ENCODE results near the gene VEPH1. TPM values are rescaled to one million over a fixed set of nuclear protein-coding genes. Genes with fewer than 3 reads are reported as not detected.

The VEPH1 gene
- polyA plus RNA-seq, 1 of the 3 experiments (the other 2 are of a cell fraction), result 6.0 TPM

- H3K79me2 ChIP-seq (ENCODE audit: insufficient read depth), result peaks cover 56% of the 10 kb centered on the region
- 93% methylated on average over 2 of the region's 2 CpGs for WGBS (ENCODE audit: low lambda C conversion rate)
- peaks cover 6 to 42% of the 10 kb centered on the region in 2 experiments; a peak in 3 of 4 replicates for H3K4me1 ChIP-seq (ENCODE audit: control insufficient read depth in 1 of 2, insufficient read depth in 2 of 2, low read depth in 1 of 2, low read length in 1 of 2)
These were observed 26.5 kb upstream of the VEPH1 start for GRCh38 chr3:157529751-157530150.

GRCh38 chr3:157529085-157529484 lies 25.9 kb upstream of the VEPH1 start:
- Histone ChIP-seq H3K36me3 (replicated peaks in 1 of 2; ENCODE audit: control insufficient read depth in 1 of 2, insufficient read depth in 2 of 2, low read length in 1 of 2) (peaks cover 0 to 7% of the 10 kb centered on the region in 2 experiments), H3K9me3 (no peaks in the 10 kb centered on the region), H3K79me2 (ENCODE audit: insufficient read depth) (peaks cover 56% of the 10 kb centered on the region), H4K20me1 (ENCODE audit: insufficient read depth) (no peaks in the 10 kb centered on the region), H3K27ac (ENCODE audit: low read depth in 2 of 2, low read length in 1 of 2) (no peak overlapping the region), H2AFZ (ENCODE audit: low read depth) (no peak overlapping the region), H3K27me3 (ENCODE audit: insufficient read depth) (no peaks in the 10 kb centered on the region), H3K4me1 (ENCODE audit: control insufficient read depth in 1 of 2, insufficient read depth in 2 of 2, low read depth in 1 of 2, low read length in 1 of 2) (peaks cover 6 to 42% of the 10 kb centered on the region in 2 experiments; a peak in 3 of 4 replicates), H3K4me3 (ENCODE audit: low read depth in 2 of 2, low read length in 1 of 2) (no peak overlapping the region), H3K4me2 (no peak overlapping the region), H3K9ac (no peak overlapping the region), H3K9me2 (no peaks in the 10 kb centered on the region), H3F3A (replicated peaks; ENCODE audit: insufficient read depth) (peaks cover 46% of the 10 kb centered on the region)
- CTCF ChIA-PET, result interaction anchor here (1.0 to 2.1 kb wide), 4 partner anchors 13 to 1115 kb away, joined by 3 to 11 read pairs (median 7); partner anchors contain the start of gene GFM1
- no peak for DNase-seq
- 91% methylated on average over 2 of the region's 2 CpGs for WGBS (ENCODE audit: low lambda C conversion rate)
- TF ChIP-seq TCF12 (IDR thresholded peaks at IDR 0.05) (no peak), IRF3 (IDR thresholded peaks at IDR 0.05; ENCODE audit: low read depth, low read length) (no peak), GABPA (IDR thresholded peaks at IDR 0.05; ENCODE audit: low read depth) (no peak), EZH2phosphoT487 (IDR thresholded peaks at IDR 0.05; ENCODE audit: borderline replicate concordance, low read depth) (no peak), RAD21 (IDR thresholded peaks at IDR 0.05; ENCODE audit: low read length) (no peak), FOXJ3 (CRISPR knock-in tag; IDR thresholded peaks at IDR 0.05) (no peak), JUND (IDR thresholded peaks at IDR 0.05) (no peak), SMC3 (IDR thresholded peaks at IDR 0.05; ENCODE audit: low read depth, low read length) (no peak), GATA2 (CRISPR knock-in tag; IDR thresholded peaks at IDR 0.05) (no peak), CTCF (IDR thresholded peaks at IDR 0.05) (no peak), YY1 (IDR thresholded peaks at IDR 0.05; ENCODE audit: low read depth) (no peak), RCOR1 (IDR thresholded peaks at IDR 0.05; ENCODE audit: low read length) (no peak), USF1 (IDR thresholded peaks at IDR 0.05; ENCODE audit: borderline replicate concordance, low read depth) (no peak), MAX (IDR thresholded peaks at IDR 0.05; ENCODE audit: low read depth) (no peak), RXRA (IDR thresholded peaks at IDR 0.05; ENCODE audit: borderline replicate concordance, low read depth) (no peak), TAF1 (IDR thresholded peaks at IDR 0.05; ENCODE audit: borderline replicate concordance, low read depth, low read length) (no peak)
- POLR2A ChIA-PET, result no interaction called here

More at GRCh38 chr3:157529751-157530150, 26.5 kb upstream of the VEPH1 start:
- no peak for DNase-seq
- H3K9me2 ChIP-seq, result no peaks in the 10 kb centered on the region
- H3K27ac ChIP-seq (ENCODE audit: low read depth in 2 of 2, low read length in 1 of 2), result peak overlapping the region in 1 of 2 experiments; percentile 83; a peak in 1 of 4 replicates
- ChIA-PET POLR2A (no interaction called here), CTCF (interaction anchor here (1.5 to 7.4 kb wide), 2 partner anchors 44 to 1115 kb away, joined by 5 to 113 read pairs; partner anchors contain the start of gene GFM1)
- H3K9ac ChIP-seq, result no peak overlapping the region
- H3K4me3 ChIP-seq (ENCODE audit: low read depth in 2 of 2, low read length in 1 of 2), result no peak overlapping the region
- TF ChIP-seq MXI1 (IDR thresholded peaks at IDR 0.05; ENCODE audit: low read depth, low read length) (no peak), NFIC (IDR thresholded peaks at IDR 0.05; ENCODE audit: borderline replicate concordance) (no peak), TEAD4 (IDR thresholded peaks at IDR 0.05; ENCODE audit: borderline replicate concordance, insufficient read depth) (no peak)
- no peaks in the 10 kb centered on the region for H3K27me3 ChIP-seq (ENCODE audit: insufficient read depth)
- H2AFZ ChIP-seq (ENCODE audit: low read depth), result no peak overlapping the region
- no peaks in the 10 kb centered on the region for H4K20me1 ChIP-seq (ENCODE audit: insufficient read depth)
- no peak overlapping the region; the same call in 1 of the 2 replicates for H3K4me2 ChIP-seq
- H3K9me3 ChIP-seq, result no peaks in the 10 kb centered on the region
- H3F3A ChIP-seq (replicated peaks; ENCODE audit: insufficient read depth), result peaks cover 47% of the 10 kb centered on the region
- H3K36me3 ChIP-seq (replicated peaks in 1 of 2; ENCODE audit: control insufficient read depth in 1 of 2, insufficient read depth in 2 of 2, low read length in 1 of 2), result peaks cover 0 to 4% of the 10 kb centered on the region in 2 experiments

Measured in SK-N-SH (cell line).